Measurements from ENCODE around the gene MDFI.

DNA sequence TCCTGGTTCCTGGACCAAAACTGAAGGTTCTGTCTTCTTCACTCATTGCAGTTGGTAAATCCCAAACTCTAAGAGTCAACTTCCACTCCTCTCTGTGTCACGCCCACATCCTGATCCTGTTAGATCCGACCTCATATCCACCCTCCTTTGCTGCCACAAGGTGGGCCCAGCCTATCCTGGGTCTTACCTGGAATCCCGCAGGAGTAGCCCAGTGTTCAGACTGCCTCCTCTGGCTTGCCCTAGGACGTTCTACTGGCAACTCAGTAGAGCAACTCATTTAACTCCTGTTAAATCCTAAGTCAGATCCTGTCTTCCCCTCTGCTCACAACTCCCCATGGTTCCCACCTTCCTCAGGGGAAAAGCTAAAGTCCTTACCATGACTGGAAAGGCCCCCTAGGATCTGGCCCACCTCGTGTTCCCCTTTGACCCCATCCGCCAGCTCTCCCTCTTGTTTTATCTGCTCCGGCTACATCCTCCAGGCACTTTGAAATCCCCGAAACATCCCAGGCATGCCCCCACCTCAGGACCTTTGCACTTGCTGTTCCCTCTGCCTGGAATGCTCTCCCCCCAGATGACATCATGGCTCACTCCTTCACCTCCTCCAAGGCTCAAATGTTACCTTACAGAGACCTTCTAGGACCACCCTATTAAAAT, 53.3 kb downstream of the MDFI start:
- TF ChIP-seq, protein P1, sequence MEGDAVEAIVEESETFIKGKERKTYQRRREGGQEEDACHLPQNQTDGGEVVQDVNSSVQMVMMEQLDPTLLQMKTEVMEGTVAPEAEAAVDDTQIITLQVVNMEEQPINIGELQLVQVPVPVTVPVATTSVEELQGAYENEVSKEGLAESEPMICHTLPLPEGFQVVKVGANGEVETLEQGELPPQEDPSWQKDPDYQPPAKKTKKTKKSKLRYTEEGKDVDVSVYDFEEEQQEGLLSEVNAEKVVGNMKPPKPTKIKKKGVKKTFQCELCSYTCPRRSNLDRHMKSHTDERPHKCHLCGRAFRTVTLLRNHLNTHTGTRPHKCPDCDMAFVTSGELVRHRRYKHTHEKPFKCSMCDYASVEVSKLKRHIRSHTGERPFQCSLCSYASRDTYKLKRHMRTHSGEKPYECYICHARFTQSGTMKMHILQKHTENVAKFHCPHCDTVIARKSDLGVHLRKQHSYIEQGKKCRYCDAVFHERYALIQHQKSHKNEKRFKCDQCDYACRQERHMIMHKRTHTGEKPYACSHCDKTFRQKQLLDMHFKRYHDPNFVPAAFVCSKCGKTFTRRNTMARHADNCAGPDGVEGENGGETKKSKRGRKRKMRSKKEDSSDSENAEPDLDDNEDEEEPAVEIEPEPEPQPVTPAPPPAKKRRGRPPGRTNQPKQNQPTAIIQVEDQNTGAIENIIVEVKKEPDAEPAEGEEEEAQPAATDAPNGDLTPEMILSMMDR (IDR thresholded peaks at IDR 0.05; ENCODE audit: insufficient read depth, low read length): no peak
- TF ChIP-seq POLR2AphosphoS5 (IDR thresholded peaks at IDR 0.05; ENCODE audit: low read depth) (no peak), GABPA (IDR thresholded peaks at IDR 0.05; ENCODE audit: low read depth) (no peak), SPI1 (IDR thresholded peaks at IDR 0.05; ENCODE audit: borderline replicate concordance, low read depth) (no peak)

Measured in HL-60 (cell line).